GM18520 (cell line): Measurements from ENCODE around the gene CRELD2.
A peak's percentile ranks its signal among the peaks of the same experiment; 100 is the strongest.

ENCODE experiments used
- ATAC-seq: cut with Tn5 transposase; IDR thresholded peaks from one replicate; pipeline ENCODE4 v1.9.1; 2021; ENCODE audit not compliant: unreplicated experiment

Gene CRELD2

DNA sequence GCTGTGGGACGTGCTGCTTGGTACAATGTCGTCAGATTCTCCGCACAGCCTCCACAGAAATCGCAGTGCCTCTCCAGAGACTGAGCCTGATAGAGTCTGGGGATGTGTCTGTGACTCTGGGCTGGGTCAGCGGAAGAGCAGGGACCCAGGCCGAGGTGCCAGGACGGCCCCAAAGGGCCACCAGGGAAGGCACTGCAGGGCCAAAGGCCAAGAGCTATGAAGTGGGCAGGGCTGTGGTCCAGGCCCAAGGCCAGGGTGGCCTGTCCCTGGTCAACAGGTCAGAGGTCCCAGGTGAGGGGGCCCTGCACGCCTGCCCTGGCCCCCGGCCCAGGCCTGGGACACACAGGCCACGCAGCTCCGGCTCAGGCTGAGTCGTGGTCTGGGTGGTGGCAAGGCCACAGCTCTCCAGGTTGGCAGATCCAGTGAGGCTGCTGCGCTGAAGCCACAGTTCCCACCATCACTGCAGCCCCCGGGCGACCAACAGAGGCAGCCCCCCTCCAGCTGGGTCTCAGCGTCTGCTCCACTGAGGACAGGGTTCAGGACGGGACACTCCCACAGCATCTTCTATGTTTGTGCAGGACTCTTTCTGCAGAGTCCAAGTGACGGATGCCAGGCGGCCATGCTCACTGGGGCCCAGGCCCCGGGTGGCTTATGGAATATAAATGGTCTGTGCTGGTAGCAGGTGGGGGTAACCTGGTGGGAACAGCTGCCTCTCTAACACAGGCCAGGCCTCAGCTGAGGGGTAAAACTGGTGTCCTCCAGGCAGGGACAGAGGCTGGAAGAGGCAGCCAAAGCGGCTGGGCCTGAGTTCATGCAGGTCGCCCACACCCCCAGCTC is 37.4 kb downstream of the CRELD2 start:
- ATAC-seq, result no peak

DNA sequence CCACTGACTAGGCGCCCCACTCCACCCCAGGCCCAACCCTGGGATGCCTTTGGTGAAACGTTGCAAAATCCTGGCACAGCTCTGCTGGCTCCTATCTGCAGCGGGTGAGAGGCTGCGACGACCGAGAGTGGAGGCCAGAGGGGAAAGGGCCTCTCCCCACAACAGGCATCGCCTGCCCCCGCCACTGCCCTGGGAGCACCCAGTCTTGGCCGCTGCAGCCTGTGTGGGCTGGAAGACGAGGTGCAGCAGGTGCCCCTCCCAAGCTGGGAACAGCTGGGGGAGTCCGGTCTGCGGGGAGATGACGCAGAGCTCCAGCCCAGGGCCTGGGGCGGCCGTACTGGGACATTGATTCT is 38.0 kb downstream of the CRELD2 start:
- ATAC-seq, result no peak

DNA sequence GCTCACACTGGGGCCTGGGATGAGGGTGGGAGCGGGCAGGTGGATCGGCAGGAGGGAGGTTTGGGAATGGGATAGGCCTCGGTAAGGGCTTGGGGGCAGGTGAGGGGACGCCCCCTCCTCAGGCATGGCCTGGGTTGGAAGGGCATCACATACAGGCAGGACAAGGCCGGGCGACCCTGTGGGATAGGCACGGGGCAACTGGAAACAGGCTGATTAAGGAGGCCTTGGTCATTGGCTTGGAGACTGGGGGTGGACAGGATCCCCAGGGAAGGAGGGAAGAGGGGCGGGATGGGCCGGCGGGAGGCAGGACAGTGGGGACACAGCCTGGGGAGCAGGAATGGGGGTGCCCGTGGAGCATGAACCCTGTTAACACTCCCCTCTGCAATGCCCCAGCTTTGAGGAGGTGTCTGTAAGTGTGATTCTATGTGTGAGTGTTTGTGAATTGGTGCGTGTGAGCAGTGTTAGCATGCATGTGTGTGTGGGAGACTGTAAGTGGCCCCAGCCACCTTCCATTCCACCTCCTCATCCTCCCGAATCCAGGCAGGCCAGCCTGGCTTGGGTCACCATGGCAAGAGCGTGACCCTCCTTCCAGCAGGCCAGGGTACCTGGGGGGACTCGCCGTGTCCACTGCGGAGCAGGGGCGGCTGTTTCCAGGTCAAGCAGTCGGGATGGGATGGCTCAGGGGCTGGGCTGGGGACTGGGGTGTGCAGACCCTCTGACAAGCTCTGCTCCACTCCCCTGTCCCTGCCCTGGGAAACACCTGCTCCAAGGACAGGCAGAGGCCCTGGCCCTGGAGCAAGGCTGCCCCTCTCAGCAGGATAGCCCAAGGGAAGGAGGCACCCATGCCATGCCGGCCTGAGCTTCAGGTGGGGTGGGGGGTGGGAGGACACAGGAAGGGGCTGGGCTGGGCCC is 38.7 kb downstream of the CRELD2 start:
- ATAC-seq, result no peak

DNA sequence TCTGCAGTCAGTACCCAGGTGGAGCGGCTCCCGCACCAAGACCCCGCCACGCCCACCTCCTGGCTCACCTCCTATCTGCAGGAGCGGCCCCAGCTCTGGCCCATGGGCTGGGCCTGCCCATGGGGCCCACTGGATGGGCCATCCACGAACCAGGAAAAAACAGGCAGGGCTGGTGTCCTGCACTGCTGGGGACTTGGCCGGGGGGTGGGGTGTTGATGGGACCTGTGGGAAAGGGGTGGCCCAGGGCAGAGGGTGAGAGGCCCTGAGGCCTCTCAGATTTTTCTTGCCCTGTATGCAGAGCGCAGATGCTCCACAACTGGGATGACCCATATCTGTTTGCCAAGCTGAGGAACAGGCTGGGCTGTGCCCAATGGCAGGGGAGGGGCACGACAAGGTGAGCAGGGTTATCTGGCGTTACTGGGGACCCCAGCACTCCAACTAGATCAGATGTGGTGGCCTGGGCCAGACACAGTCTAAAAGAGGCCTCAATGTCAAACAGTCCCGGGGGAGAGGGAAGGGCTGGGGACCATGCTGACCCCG is 39.5 kb downstream of the CRELD2 start:
- no peak for ATAC-seq

DNA sequence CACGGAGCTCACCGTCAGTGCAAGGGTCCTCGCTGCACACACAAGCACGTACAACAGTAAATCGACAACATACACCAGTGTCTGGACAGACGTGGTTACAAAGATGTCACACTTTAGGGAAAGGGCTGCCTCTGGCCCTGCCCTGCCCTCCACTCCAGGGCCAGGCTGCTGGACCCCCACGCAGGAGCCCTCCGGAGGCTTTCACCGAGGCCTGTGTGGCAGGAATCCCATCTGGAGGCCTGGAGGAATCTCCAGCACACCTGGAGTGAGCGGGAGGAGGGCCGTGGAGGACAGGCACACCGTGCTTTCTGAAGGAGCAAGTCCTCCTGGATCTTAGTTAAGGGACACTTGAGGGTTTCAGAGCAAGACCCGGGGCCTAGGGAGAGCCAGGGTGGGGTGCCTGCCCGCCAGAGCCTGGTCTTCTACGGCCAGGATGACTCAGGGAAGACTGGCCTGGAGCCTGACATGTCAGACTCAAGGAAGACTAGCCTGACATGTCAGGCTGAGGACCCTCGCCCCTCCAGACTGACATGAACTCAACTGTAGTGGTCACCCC is 40.0 kb downstream of the CRELD2 start:
- ATAC-seq, result no peak

- no peak for ATAC-seq
Measured at GRCh38 chr22:49958931-49959781, 40.7 kb downstream of the CRELD2 start.

GRCh38 chr22:49959782-49960158 is 41.3 kb downstream of the CRELD2 start:
- ATAC-seq, result no peak

DNA sequence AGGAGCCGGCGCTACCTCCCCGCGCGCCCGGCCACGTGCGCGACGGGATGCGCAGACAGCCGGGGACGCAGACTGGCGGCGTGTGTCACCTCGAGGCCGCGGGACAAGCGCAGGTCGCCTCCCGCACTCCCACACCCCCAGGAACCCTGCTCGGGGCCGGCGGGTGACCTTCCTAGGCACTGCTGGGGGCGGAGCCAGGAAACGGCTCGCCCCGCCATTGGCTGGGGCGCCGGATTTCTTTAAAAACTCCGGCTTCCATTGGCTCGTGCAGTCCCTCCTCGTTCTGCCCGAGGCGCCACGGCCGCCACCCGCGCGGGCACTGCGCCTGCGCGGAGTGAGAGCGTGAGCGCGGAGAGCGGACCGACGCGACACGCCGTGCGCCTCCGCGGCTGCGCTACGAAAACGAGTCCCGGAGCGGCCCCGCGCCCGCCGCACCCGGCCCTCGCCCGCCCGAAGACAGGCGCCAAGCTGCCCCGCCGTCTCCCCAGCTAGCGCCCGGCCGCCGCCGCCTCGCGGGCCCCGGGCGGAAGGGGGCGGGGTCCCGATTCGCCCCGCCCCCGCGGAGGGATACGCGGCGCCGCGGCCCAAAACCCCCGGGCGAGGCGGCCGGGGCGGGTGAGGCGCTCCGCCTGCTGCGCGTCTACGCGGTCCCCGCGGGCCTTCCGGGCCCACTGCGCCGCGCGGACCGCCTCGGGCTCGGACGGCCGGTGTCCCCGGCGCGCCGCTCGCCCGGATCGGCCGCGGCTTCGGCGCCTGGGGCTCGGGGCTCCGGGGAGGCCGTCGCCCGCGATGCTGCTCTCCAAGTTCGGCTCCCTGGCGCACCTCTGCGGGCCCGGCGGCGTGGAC is 41.9 kb downstream of the CRELD2 start, which contains the start of gene PIM3:
PIM3 (plus strand) TSS at position 614 of the 846 bp plus-strand sequence; CDS start at position 790, 176 bp downstream.
- peak; percentile 53 for ATAC-seq

GRCh38 chr22:49961005-49961600 is 42.7 kb downstream of the CRELD2 start:
- ATAC-seq, result no peak

GRCh38 chr22:49961601-49962011 is 43.2 kb downstream of the CRELD2 start:
- ATAC-seq, result no peak

GRCh38 chr22:49962012-49962750 is 43.7 kb downstream of the CRELD2 start:
- ATAC-seq, result no peak

DNA sequence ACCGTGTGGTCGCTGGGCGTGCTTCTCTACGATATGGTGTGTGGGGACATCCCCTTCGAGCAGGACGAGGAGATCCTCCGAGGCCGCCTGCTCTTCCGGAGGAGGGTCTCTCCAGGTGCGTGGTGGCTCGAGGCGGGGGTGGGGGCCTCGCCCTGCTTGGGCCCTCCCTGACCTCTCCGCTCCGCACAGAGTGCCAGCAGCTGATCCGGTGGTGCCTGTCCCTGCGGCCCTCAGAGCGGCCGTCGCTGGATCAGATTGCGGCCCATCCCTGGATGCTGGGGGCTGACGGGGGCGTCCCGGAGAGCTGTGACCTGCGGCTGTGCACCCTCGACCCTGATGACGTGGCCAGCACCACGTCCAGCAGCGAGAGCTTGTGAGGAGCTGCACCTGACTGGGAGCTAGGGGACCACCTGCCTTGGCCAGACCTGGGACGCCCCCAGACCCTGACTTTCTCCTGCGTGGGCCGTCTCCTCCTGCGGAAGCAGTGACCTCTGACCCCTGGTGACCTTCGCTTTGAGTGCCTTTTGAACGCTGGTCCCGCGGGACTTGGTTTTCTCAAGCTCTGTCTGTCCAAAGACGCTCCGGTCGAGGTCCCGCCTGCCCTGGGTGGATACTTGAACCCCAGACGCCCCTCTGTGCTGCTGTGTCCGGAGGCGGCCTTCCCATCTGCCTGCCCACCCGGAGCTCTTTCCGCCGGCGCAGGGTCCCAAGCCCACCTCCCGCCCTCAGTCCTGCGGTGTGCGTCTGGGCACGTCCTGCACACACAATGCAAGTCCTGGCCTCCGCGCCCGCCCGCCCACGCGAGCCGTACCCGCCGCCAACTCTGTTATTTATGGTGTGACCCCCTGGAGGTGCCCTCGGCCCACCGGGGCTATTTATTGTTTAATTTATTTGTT is 44.6 kb downstream of the CRELD2 start:
- no peak for ATAC-seq

DNA sequence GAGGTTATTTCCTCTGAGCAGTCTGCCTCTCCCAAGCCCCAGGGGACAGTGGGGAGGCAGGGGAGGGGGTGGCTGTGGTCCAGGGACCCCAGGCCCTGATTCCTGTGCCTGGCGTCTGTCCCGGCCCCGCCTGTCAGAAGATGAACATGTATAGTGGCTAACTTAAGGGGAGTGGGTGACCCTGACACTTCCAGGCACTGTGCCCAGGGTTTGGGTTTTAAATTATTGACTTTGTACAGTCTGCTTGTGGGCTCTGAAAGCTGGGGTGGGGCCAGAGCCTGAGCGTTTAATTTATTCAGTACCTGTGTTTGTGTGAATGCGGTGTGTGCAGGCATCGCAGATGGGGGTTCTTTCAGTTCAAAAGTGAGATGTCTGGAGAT is 45.2 kb downstream of the CRELD2 start:
- no peak for ATAC-seq

GRCh38 chr22:49964136-49965090 is 46.0 kb downstream of the CRELD2 start:
- ATAC-seq, result no peak

DNA sequence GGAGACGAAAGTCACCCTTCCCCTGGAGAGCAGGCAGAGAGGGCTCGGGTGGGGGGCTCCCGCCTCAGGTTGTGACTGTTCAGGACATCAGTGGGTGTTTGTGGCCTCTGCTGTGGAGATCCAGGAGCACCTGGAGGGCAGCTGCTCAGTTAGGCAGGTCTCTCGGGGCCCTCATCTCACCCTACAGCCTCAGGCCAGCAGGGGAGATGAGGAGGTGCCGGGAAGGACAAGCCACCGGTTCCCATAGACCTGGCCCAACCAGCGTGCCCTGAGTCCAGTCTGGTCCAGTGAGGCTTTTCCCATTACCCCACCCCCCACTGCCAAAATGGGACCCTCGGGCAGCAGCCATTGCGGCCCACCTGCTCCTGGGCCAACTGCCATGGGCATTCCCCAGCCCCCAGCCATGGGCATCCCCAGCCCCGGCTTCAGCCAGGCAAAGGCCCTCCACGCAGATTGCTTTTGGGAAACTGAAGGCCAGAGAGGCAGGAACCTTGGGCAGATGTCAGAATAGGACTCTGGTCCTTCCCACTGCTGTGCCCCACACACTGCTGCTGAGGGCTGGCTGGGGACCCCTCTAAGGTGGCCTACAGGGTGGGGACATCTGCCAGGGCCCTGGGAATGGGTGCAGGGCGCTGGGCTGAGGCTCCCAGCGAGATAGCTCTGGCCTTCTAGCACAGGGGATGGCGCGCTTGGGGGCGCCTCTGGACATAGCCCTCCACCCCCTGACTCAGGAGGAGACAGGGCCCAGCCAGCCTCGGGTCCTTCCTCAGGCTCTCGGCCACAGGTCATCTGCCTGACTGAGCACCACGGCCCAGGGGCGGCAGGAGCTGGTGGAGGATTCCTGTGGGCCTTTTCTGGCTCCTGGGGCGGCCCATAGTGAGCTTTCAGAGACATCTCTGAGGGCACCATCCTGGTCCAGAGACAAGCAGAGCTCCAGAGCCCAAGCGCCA is 46.9 kb downstream of the CRELD2 start:
- no peak for ATAC-seq
